Transverse colon (tissue), 4 donors: ENCODE data around the gene MIOX. TPM values are rescaled to one million over a fixed set of nuclear protein-coding genes. Genes with fewer than 3 reads are reported as not detected.
"Not testable (repeated sequence)": the region's sequence is repeated elsewhere in the genome, so short reads cannot be mapped to it uniquely, and the experiment has no call there.

Source experiments
- DNase-seq: peaks from one replicate; pipeline ENCODE4 v3.0.0-alpha.2; 2019
- H3K27ac ChIP-seq, 4 donors: fragments of 200-600 bp; sonication (generic); 2 replicates each; pipeline ENCODE4 v1.5.1; 2016 to 2018; ENCODE audit warnings: inconsistent platforms in 4 of 4
- H3K27me3 ChIP-seq: fragments of 200-600 bp; sonication (generic); 2 replicates; pipeline ENCODE4 v1.5.1; 2017; ENCODE audit warnings: inconsistent platforms
- H3K36me3 ChIP-seq, 4 donors: fragments of 200-600 bp; sonication (generic); 2 replicates each; pipeline ENCODE4 v1.5.1; 2017 to 2019; ENCODE audit warnings: inconsistent platforms in 4 of 4
- H3K4me1 ChIP-seq, 4 donors: fragments of 200-600 bp; sonication (generic); 2 replicates each; pipeline ENCODE4 v1.5.1; 2017 to 2020; ENCODE audit warnings: inconsistent platforms in 4 of 4
- H3K4me3 ChIP-seq, 4 donors: fragments of 200-600 bp; sonication (generic); 1 replicate in 1 of 4; 2 replicates in 3 of 4; pipeline versions ENCODE4 v1.5.1 to v1.6.1; 2017 to 2019; ENCODE audit warnings: inconsistent platforms in 4 of 4
- H3K9me3 ChIP-seq, 2 donors: fragments of 200-600 bp; sonication (generic); 2 replicates each; pipeline ENCODE4 v1.5.1; 2017 to 2019; ENCODE audit warnings: inconsistent platforms in 2 of 2
- EP300 ChIP-seq: sonication (generic); formaldehyde crosslinking; IDR thresholded peaks from one replicate; pipeline ENCODE4 v1.6.1; 2017; ENCODE audit warnings: antibody characterized with exemption, low read depth
- POLR2A ChIP-seq: fragments of 450-650 bp; IDR thresholded peaks from one replicate; pipeline ENCODE4 v1.6.1; 2016; ENCODE audit warnings: antibody characterized with exemption, mild to moderate bottlenecking, moderate library complexity
- POLR2AphosphoS5 ChIP-seq, 3 donors: sonication (generic); formaldehyde crosslinking; IDR thresholded peaks; one replicate each; pipeline ENCODE4 v1.6.1; 2016; ENCODE audit warnings: antibody characterized with exemption in 3 of 3
- WGBS, 2 donors: methylation state at CpG; one replicate each; pipeline ENCODE4 v1.1.5; 2018; ENCODE audit warnings: low coverage in 1 of 2; 5-methylcytosine and 5-hydroxymethylcytosine counted together
- in situ Hi-C, 4 donors: fragments of 200-750 bp; cut with MboI; loops; one replicate each; pipeline versions ENCODE4 v1.15.0 to v1.15.1; 2017; ENCODE audit warnings: low sequenced_read_pairs in 3 of 4, low pct_ligation_motif_present in 1 of 4, low pct_unique_long_range_greater_than_20kb in 1 of 4
- intact Hi-C: fragments of 100-400 bp; cut with DNase I; formaldehyde crosslinking; loops from one replicate; pipeline ENCODE4 v1.15.1; 2023; ENCODE audit warnings: low total_unique reads
- total RNA-seq, 4 donors: library from RNA; depleted of rRNA; stranded (reverse); fragments of >200 nt; gene quantifications; one replicate each; pipeline ENCODE4 v1.1.0, GENCODE V29; 2016
- TF ChIP-seq, protein P1 (sequence below), 5 experiments: fragments of 200-600 bp in 3 of 5; fragments of 450-650 bp in 2 of 5; sonication (generic) in 3 of 5; IDR thresholded peaks; 1 replicate in 2 of 5; 2 replicates in 3 of 5; pipeline ENCODE4 v1.5.1; 2016 to 2017; ENCODE audit warnings: antibody characterized with exemption in 5 of 5, inconsistent platforms in 3 of 5, mild to moderate bottlenecking in 2 of 5, moderate library complexity in 1 of 5

Gene MIOX
- total RNA-seq, 4 donors from 2014 or later, result not detected

DNA sequence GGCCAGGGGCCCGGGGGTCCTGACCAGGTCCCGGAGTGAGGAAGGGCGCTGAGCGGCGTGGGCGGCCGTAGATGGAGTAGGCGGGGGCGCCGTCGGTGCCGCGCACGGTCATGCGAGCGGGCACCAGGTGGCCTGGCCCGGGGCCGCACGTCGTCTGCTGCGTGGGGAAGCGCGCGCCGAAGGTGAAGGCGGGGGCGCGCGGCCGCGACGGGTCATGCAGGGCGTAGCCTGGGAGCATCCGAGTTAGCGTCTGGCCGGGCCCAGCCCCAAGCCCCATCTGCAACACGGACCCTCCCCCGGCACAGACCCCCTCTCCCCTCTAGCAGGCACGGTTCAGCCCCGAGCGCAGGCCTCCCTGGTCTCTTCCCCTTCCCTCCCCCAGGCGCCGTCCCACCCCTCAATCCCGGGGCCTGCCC, 44.9 kb downstream of the MIOX start:
- in situ Hi-C loops (no loop called here), intact Hi-C loops (no loop called here)
- WGBS, 2 donors, result 1% methylated on average over 16 of the region's 44 CpGs; no CpG with 5 or more reads in 1 of the 2 donors
- Histone ChIP-seq H3K4me3 (peak overlapping the region; percentile 42 to 60 (median 53)), H3K36me3 (no peaks in the 10 kb centered on the region), H3K4me1 (peaks cover 11 to 61% (median 35%) of the 10 kb centered on the region in 4 donors), H3K27me3 (peaks cover 13% of the 10 kb centered on the region), H3K27ac (peak overlapping the region; percentile 94 to 99 (median 96)), H3K9me3 (no peaks in the 10 kb centered on the region)
- DNase-seq, result peak; percentile 77
- TF ChIP-seq POLR2AphosphoS5 (IDR thresholded peaks at IDR 0.05), result peak in 2 of 3 donors; percentile 35 to 78
- no peak for TF ChIP-seq POLR2A

DNA sequence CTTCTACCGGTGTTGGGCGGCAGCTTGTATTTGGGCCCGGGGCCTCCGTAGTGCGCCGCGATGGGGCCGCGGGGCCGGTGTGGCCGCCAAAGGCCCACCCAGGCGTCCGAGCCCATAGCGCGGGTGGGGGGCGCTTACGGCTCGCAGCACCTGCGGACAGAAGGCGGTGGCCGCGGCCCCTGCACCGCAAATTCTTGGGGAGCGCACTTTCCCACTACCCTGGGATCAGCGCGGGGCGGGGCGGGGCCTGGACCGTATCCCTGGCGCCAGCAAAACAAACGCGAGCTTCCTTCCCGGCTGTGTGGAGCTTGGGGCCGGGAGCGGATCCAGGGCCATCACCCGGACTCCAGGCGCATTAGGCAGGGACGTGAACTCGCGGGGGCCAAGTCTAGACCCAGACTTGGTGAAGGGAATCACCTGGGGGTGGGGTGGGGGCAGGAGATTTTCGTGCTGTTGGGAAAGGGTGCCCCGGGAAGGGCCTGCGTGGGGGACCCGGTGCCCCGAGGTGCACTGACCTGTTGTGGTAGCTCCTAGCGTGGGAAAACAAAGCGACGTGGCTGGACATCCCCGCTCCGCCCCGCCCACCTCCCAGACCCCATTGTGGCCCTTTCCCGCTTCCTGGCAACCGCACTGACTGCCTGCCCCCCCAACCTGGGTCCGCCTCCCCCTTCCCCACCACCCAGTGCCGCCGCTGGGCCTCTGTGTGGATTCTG, 45.5 kb downstream of the MIOX start:
- peaks cover 13% of the 10 kb centered on the region for H3K27me3 ChIP-seq
- peaks cover 6 to 56% (median 29%) of the 10 kb centered on the region in 4 donors for H3K4me1 ChIP-seq
- TF ChIP-seq EP300 (no peak), POLR2A (peak; percentile 40), POLR2AphosphoS5 (IDR thresholded peaks at IDR 0.05) (peak in 2 of 3 donors; percentile 2 to 75)
- TF ChIP-seq, protein P1, sequence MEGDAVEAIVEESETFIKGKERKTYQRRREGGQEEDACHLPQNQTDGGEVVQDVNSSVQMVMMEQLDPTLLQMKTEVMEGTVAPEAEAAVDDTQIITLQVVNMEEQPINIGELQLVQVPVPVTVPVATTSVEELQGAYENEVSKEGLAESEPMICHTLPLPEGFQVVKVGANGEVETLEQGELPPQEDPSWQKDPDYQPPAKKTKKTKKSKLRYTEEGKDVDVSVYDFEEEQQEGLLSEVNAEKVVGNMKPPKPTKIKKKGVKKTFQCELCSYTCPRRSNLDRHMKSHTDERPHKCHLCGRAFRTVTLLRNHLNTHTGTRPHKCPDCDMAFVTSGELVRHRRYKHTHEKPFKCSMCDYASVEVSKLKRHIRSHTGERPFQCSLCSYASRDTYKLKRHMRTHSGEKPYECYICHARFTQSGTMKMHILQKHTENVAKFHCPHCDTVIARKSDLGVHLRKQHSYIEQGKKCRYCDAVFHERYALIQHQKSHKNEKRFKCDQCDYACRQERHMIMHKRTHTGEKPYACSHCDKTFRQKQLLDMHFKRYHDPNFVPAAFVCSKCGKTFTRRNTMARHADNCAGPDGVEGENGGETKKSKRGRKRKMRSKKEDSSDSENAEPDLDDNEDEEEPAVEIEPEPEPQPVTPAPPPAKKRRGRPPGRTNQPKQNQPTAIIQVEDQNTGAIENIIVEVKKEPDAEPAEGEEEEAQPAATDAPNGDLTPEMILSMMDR (IDR thresholded peaks at IDR 0.05), result no peak
- WGBS, 2 donors, result 3% methylated on average over 56 of the region's 56 CpGs; no CpG with 5 or more reads in 1 of the 2 donors
- intact Hi-C loops, result no loop called here
- no peaks in the 10 kb centered on the region for H3K36me3 ChIP-seq
- in situ Hi-C loops, result no loop called here
- peak overlapping the region; percentile 94 to 99 (median 96) for H3K27ac ChIP-seq
- peak; percentile 84 for DNase-seq
- H3K4me3 ChIP-seq, result peak overlapping the region; percentile 42 to 60 (median 53)
- H3K9me3 ChIP-seq, result no peaks in the 10 kb centered on the region

DNA sequence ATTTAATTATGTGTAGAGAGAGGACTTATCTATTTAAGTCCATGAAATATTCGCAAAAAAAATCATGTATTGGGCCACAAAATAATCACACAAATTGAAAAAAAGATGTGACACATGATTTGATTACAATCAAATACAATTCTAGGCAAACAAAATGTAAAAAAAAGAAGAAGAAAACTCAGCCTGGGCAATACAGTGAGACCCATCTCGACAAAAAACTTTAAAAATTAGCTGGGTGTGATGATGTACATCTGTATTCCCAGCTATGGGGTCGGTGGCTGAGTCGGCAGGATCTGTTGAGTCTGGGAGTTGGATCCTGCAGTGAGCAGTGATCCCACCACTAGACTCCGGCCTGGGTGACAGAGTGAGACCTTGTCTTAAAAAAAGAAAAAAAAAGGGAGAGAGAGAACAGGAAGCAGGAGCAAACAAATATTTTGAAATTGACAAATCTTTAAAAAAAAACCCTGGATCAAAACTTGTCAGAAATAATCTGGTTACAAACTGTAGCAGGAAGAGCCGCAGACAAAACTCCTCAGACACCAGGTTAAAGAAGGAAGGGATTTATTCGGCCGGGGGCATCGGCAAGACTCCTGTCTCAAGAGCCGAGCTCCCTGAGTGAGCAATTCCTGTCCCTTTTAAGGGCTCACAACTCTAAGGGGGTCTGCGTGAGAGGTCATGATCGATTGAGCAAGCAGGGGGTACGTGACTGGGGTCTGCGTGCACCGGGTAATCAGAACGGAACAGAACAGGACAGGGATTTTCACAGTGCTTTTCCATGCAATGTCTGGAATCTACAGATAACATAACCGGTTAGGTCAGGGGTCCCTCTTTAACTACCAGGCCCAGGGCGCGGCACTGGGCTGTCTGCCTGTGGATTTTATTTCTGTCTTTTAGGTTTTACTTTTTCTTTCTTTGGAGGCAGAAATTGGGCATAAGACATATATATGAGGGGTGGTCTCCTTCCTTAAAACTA, 46.5 kb downstream of the MIOX start:
- Histone ChIP-seq H3K9me3 (no peaks in the 10 kb centered on the region), H3K4me1 (peaks cover 6 to 56% (median 29%) of the 10 kb centered on the region in 4 donors), H3K27me3 (peaks cover 13% of the 10 kb centered on the region), H3K36me3 (no peaks in the 10 kb centered on the region), H3K27ac (peak overlapping the region; percentile 94 to 99 (median 96)), H3K4me3 (no peak overlapping the region)
- no peak for DNase-seq
- TF ChIP-seq, protein P1 (IDR thresholded peaks at IDR 0.05), result no peak
- TF ChIP-seq EP300, result no peak
- TF ChIP-seq POLR2A, result no peak
- TF ChIP-seq POLR2AphosphoS5 (IDR thresholded peaks at IDR 0.05), result no peak
- intact Hi-C loops, result no loop called here
- in situ Hi-C loops, result no loop called here
- 68 to 72% methylated on average over 12 to 19 of the region's 19 CpGs for WGBS, 2 donors

DNA sequence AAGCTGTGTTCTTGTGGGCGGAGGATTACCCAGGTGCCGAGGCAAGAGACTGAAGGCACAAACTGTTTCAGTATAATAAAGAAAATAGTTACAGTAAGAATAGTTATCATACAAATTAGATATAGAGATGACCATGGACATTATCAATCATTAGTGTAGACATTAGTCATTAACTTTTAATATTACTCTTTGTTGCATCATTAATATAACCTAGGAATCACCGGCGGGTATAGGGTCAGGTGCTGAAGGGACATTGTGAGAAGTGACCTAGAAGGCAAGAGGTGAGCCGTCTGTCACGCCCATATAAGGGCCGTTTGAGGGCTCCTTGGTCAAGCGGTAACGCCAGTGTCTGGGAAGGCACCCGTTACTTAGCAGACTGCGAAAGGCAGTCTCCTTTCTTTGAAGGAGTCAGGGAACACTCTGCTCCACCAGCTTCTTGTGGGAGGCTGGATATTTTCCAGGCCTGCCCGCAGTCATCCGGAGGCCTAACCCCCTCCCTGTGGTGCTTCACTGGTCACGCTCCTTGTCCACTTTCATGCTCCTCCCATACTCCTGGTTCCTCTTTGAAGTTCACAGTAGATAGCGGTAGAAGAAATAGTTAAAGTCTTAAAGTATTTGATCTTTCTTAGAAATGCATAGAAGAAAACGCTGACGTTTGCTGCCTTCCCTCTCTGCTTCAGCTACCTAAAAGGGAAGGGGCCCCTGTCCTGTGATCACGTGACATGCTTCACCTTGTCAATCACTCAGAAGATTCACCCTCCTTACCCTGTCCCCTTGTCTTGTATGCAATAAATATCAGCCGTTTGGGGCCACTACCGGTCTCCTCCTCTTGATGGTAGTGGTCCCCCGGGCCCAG, 47.4 kb downstream of the MIOX start:
- peak; percentile 43 for DNase-seq
- H3K9me3 ChIP-seq, intact Hi-C loops, in situ Hi-C loops, H3K36me3 ChIP-seq, H3K4me3 ChIP-seq: not testable (repeated sequence)
- Histone ChIP-seq H3K27ac (peak overlapping the region; percentile 20 to 94 (median 74)), H3K4me1 (peaks cover 15 to 58% (median 37%) of the 10 kb centered on the region in 4 donors), H3K27me3 (peaks cover 13% of the 10 kb centered on the region)
- peak in 1 of 3 donors; percentile 45 for TF ChIP-seq POLR2AphosphoS5 (IDR thresholded peaks at IDR 0.05)
- 57 to 58% methylated on average over 11 to 21 of the region's 21 CpGs for WGBS, 2 donors
